Measurements from ENCODE around the gene FXYD5.
"Not testable (repeated sequence)": the region's sequence is repeated elsewhere in the genome, so short reads cannot be mapped to it uniquely, and the experiment has no call there.

FXYD5 gene

DNA sequence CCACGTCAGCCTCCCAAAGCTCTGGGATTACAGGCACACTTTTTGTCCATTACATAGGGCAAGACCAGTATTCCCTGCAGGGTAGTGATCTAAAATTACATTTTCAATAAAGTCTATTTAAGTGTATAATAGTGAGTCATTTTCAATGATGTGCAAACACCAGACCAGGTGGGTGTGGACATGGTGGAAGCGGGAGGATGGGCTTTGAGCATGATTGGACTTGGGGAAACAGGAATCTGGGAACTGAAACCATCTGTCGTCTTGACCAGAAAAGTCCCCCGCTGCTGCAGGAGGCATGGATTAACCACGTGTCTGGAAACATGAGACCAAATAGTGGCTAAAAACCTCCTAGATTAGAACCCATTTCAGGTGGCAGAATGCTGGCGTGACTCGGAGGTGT, 34.0 kb upstream of the FXYD5 start:
- DNase-seq, result no peak

DNA sequence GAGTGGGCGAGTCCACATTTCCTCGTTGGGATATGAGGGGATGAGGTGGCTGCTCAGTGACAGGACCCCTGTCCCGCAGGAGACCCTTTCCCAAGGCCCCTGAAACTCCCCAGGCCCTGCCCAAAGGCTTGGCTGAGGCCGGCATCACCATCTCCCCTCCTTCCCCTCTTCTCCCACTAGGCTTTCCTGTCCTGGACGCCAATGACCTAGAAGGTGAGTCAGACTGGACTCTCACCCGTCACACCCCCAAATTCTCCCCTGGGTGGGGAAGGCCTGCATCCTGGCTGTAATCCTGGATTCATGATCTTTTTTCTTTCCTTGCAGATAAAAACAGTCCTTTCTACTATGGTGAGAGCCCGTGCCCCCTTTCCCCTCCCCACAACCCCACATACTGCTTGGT, 33.6 kb upstream of the FXYD5 start:
- DNase-seq, result no peak

GRCh38 chr19:35122687-35123551, 31.6 kb upstream of the FXYD5 start:
- DNase-seq, result no peak

GRCh38 chr19:35123573-35123972, 31.0 kb upstream of the FXYD5 start:
- no peak for DNase-seq

DNA sequence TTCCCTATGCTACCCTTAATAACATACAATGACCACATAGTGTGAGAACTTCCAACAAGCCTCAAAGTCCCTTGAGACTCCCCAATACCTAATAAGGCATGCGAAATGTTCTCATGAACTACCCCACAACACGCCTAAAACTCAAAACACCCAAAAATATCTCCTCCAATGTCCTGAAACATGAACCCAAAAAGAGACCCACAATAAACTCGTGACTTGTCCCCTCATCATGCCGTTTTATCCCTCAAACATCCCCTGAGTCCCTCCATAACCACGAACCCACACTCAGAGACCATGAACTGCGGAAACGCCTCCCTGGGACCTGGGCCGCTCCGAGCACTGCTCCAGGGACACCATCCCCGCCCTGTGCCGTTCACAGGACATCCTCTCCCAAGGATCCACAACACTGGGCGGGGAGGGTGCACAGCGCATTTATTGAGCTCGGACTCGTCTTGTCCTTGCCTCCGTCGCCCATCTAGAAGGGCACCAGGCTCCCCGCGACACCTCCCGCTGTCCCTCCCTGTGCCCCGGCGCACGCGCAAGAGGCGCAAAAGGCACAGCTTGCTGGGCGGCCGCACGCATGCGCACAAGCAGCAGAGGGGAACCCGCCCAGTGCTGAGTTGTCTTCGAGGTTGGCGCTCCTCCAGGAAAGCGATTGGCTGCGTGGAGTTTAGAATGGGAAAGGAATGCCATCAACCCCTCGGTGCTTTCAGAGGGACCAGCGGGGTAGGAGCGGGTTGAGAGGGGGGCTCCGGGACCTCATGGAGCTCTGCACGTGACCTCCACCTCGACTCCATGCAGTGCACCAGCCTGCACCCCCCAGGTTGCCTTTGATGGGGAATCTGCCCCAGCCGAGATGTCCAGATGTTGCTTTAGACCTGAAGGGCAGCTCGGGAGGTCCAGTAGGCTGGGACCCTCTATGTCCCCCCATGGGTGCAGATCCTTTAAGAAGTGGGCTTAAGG, 30.2 kb upstream of the FXYD5 start:
- peak; percentile 68 to 87 (median 82) for DNase-seq

GRCh38 chr19:35125270-35125717, 29.2 kb upstream of the FXYD5 start:
- no peak for DNase-seq

DNA sequence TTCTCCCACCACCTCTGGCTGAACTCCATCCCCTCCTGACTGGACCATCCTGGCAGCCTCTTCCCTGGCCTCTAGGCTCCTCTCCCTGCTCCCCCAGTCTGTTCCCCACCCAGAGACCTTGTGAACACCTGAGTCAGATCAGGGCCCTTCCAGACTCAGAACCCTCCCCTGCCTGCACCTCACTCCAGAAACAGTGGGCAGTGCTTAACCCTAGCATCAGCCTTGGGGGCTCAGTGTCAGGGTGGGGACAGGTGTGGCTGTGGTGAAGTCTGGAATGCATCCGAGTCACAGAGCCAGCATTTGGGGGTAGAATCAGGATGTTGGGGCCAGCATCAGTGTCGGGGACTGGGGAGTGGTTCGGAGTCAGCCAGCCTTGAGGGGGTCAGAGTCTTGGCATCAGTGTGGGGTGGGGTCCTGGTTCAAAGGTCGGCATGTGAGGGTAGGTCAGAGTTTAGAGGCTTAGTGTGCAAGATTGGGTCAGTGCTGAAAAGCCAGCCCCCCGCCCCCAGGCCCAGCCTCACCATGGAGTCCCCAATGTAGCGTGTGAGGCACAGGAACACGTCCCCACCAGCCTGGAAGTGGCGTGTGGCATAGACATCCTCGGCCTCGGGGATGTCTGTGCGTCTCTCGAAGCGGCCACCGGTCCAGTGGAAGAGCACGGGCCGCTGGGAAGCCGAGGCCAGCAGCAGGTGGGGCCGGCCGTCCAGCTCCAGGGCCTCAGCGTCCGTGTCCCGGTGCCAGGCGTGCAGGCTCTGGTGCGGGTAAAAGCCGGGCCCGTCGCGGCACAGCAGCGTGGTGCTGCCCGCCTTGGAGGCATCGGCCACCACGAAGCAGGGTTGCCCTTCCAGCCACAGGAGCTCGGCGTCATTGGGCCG, 28.5 kb upstream of the FXYD5 start:
- no peak for DNase-seq

- DNase-seq, result no peak
These were observed 27.9 kb upstream of the FXYD5 start for GRCh38 chr19:35126624-35126959.

- no peak for DNase-seq
These were observed 26.7 kb upstream of the FXYD5 start for GRCh38 chr19:35127871-35128270.

- DNase-seq, result no peak
These were observed 26.0 kb upstream of the FXYD5 start for GRCh38 chr19:35128398-35129057.

DNA sequence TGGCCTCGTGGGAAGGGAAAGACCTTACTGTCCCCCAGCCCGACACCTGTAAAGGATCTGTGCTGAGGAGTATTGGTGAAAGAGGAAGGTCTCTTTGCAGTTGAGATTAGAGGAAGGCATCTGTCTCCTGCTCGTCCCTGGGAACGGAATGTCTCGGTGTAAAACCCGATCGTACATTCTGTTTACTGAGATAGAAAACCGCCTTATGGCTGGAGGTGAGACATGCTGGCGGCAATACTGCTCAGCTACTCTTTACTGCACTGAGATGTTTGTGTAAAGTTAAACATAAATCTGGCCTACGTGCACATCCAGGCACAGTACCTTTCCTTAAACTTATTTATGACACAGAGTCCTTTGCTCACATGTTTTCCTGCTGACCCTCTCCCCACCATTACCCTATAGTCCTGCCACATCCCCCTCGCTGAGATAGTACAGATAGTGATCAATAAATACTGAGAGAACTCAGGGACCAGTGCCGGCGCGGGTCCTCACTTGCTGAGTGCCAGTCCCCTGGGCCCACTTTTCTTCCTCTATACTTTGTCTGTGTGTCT, 24.7 kb upstream of the FXYD5 start:
- DNase-seq, result not testable (repeated sequence)

GRCh38 chr19:35130761-35131720, 23.5 kb upstream of the FXYD5 start:
- DNase-seq, result no peak

DNA sequence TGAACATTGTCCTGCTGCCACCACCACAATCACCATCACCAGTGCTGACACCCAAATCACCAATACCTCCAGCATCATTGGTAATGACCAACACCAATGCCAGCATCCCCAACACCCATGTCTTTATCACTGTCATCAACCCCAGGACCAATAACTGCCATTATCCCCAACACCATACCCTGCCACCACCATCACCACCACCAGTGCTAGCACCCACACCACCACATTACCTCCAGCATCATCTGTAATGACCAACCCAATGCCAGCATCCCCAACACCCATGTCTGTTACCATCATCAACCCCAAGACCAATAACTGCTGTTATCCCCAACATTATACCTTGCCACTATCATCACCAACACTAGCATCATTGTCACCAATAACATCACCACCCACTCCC, 22.3 kb upstream of the FXYD5 start:
- no peak for DNase-seq

DNA sequence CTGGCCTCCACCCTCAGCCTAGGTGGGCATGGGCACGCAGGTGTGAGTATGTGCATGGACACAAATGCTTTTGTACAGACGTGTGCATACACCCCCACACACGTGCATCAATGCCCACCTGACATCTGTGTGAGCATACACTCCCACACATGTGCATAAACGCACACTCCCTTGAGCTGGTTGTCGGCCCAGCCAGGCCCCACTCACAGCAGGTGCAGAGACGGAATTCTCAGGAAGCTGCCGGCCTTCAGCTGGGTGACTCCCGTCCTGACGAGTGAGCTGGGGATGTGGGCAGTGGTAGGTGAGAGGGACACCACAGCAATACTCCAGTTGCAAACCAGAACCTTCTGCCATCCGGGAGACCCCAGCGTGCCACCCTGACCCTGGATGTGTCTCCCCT, 20.7 kb upstream of the FXYD5 start:
- no peak for DNase-seq

GRCh38 chr19:35134601-35135242, 19.8 kb upstream of the FXYD5 start, which contains the start of gene LGI4:
TSS of gene LGI4 (minus strand) at chr19:35135059. CDS start at chr19:35134680, 379 bp downstream.
- DNase-seq, result no peak

- peak in 5 of 6 experiments; percentile 16 to 48 (median 35) for DNase-seq
These were observed 19.1 kb upstream of the FXYD5 start for GRCh38 chr19:35135389-35135909.

GRCh38 chr19:35136231-35136630, 18.3 kb upstream of the FXYD5 start:
- no peak for DNase-seq

DNA sequence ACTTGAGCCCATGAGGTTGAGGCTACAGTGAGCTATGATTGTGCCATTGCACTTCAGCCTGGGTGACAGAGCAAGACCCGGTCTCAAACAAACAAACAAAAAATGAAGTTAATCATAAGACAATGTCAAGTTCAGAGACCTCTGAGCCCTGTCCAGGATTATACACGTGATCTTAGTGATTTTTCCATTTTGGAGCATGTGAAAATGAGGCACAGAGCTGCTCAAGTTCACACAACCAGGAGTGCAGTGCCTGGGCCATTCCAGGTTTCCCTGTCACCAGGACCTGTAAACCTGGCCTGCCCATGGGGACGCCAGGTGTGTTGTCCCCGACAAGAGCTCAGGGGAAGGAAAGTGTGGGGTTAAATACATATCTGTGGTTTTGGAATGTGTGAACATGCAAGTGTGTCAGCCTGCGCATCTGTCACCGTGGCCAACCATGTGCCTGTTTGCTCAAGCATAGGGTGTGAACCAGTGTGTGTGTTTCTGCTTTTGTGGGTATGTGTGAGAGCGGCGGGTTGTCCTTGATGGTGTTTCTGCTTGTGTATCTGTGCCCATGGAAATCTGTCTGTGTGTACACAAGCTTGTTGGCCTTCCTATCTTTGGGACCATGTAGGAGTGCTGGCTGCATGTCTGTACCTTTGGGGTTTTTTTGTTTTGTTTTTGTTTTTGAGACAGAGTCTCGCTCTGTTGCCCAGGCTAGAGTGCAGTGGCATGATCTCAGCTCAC, 17.4 kb upstream of the FXYD5 start:
- DNase-seq, result no peak

- no peak for DNase-seq
These were observed 16.1 kb upstream of the FXYD5 start, which contains the start of gene FXYD1 for GRCh38 chr19:35138305-35138892. TSS of gene FXYD1 (plus strand) at chr19:35138824. CDS start at chr19:35140080, 1,256 bp downstream.
